ENCODE results near the gene AKNA. TPM values are rescaled to one million over a fixed set of nuclear protein-coding genes. Genes with fewer than 3 reads are reported as not detected.

AKNA gene
- total RNA-seq, 1 experiment from 2014 or later: 10.1 TPM

GRCh38 chr9:114386361-114386885 lies 1.4 kb downstream of the AKNA start:
- ATAC-seq (no peak), DNase-seq (ENCODE audit: low read depth, low spot score) (no peak)
- H3K4me1 ChIP-seq (ENCODE audit: control insufficient read depth, insufficient read depth, low read length): no peaks in the 10 kb centered on the region
- TF ChIP-seq POLR2AphosphoS5 (IDR thresholded peaks at IDR 0.05; ENCODE audit: low read depth, low read length): no peak
- no peak for TF ChIP-seq CTCF (IDR thresholded peaks at IDR 0.05)
- no peak for TF ChIP-seq SIN3A (IDR thresholded peaks at IDR 0.05; ENCODE audit: borderline replicate concordance, insufficient read depth, low read depth, low read length)
- in situ Hi-C loops (cut with HindIII; ENCODE audit: low pct_unique_long_range_greater_than_20kb, low sequenced_read_pairs): no loop called here
- intact Hi-C loops (cut with micrococcal nuclease; ENCODE audit: unreplicated experiment): no loop called here
- H3K9me3 ChIP-seq (ENCODE audit: control insufficient read depth, insufficient read depth, low read depth, low read length): no peaks in the 10 kb centered on the region
- H3K36me3 ChIP-seq (ENCODE audit: control insufficient read depth, insufficient read depth, low read length): no peaks in the 10 kb centered on the region
- H3K27me3 ChIP-seq (ENCODE audit: control insufficient read depth, insufficient read depth, low read length): no peaks in the 10 kb centered on the region
- BruUV-seq (replicated peaks): no TSS peak
- no peak overlapping the region for H3K4me3 ChIP-seq (ENCODE audit: low read depth in 2 of 2, low read length in 2 of 2)
- CTCF ChIA-PET: no interaction called here
- no peak overlapping the region for H3K27ac ChIP-seq (ENCODE audit: low read length)
- POLR2A ChIA-PET: no interaction called here

- POLR2A ChIA-PET: interaction anchor here (0.9 kb wide), 1 partner anchor 1144 kb away, joined by 3 read pairs; no protein-coding TSS in a partner anchor
- H3K4me1 ChIP-seq (ENCODE audit: control insufficient read depth, insufficient read depth, low read length): no peaks in the 10 kb centered on the region
- ATAC-seq (peak; percentile 52), DNase-seq (ENCODE audit: low read depth, low spot score) (no peak)
- intact Hi-C loops (cut with micrococcal nuclease; ENCODE audit: unreplicated experiment): no loop called here
- no TSS peak for BruUV-seq (replicated peaks)
- no peak for TF ChIP-seq TCF7L2 (IDR thresholded peaks at IDR 0.05; ENCODE audit: low read depth, low read length)
- no peak for TF ChIP-seq CTCF (IDR thresholded peaks at IDR 0.05)
- no peak for TF ChIP-seq REST (IDR thresholded peaks at IDR 0.05; ENCODE audit: insufficient read depth in 1 of 2, low read depth in 2 of 2, low read length in 1 of 2)
- TF ChIP-seq POLR2AphosphoS5 (IDR thresholded peaks at IDR 0.05; ENCODE audit: low read depth, low read length): no peak
- no peak overlapping the region for H3K27ac ChIP-seq (ENCODE audit: low read length)
- no peaks in the 10 kb centered on the region for H3K9me3 ChIP-seq (ENCODE audit: control insufficient read depth, insufficient read depth, low read depth, low read length)
- no peak overlapping the region for H3K4me3 ChIP-seq (ENCODE audit: low read depth in 2 of 2, low read length in 2 of 2)
- no peaks in the 10 kb centered on the region for H3K27me3 ChIP-seq (ENCODE audit: control insufficient read depth, insufficient read depth, low read length)
- in situ Hi-C loops (cut with HindIII; ENCODE audit: low pct_unique_long_range_greater_than_20kb, low sequenced_read_pairs): no loop called here
- CTCF ChIA-PET: no interaction called here
- no peaks in the 10 kb centered on the region for H3K36me3 ChIP-seq (ENCODE audit: control insufficient read depth, insufficient read depth, low read length)
These were observed 2.2 kb downstream of the AKNA start for GRCh38 chr9:114385397-114386181.
